ENCODE data around the gene RBMS3. TPM values are rescaled to one million over a fixed set of nuclear protein-coding genes. Genes with fewer than 3 reads are reported as not detected.

The RBMS3 gene
- total RNA-seq, 2 experiments from 2014 or later: 0.38 to 0.63 TPM

DNA sequence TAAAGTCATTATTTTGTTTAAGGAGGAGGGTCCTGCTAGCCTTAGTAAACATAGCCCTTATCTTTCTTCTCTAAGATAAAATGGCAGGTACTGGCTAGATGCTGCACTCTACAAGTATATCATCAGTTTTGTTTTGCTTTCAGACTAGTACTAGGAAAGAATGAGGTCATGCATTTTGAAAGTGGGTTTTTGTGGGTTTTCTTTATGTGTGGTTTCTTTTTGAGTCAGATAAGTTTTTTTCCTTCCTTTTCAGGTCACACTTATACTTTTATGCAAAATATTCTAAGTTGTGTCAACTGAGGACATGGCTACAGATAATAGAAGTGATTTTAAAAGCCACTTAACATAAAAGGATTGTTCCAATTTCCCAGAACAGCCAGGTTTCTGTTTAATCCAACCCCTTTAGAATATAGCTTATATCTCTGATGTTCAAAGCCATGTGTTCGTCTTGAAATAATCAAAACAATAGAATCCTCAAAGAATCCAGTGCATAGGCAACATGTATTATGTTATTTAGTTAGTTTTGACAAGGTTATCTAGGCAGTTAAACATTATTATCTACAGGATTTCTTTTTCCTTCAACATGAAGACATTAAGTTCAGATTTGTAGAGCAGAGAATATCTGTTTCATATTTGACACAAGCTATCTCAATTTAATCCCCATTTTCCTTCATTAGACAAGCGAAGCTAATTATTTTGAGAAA is 406.2 kb downstream of the RBMS3 start:
- Mint-ChIP-seq H3K4me3 (no peak overlapping the region), H3K36me3 (ENCODE audit: low read depth) (no peaks in the 10 kb centered on the region), H3K27me3 (peaks cover 4% of the 10 kb centered on the region), H3K9me3 (no peaks in the 10 kb centered on the region), H3K27ac (no peak overlapping the region), H3K4me1 (peaks cover 9% of the 10 kb centered on the region)
- ChIA-PET POLR2A (no interaction called here), CTCF (no interaction called here)
- DNase-seq: no peak

DNA sequence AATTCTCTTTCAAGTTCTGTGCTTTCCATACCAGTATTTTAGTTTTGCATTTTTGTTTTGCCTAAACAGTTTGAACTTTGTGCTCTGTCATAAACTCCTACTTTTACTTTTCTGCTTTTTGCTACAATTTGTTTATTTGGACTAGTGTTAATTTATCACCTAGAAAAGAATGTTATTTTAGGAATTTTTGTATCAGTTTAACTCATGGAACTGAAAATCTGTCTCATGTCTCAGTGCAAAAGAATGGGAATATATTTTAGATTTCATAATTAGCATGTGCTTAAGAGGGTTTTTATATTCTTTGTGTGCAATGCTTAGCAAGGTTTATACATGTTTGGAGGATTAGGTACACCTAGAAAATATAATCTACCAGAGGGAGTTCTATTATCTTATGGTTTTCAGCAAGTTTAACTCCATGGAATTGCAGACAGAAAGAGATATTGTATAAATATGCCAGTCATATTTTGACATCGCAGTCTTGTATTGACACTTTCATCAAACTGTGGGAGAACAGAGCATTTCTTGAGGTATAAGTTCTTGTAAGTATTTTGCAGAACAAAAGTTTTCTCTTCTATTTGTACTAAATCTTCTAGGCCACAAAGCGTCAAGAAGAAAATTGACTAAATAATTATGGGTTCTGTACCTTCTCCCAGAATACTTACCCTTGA is 409.9 kb downstream of the RBMS3 start:
- Mint-ChIP-seq H3K27me3 (peaks cover 4% of the 10 kb centered on the region), H3K36me3 (ENCODE audit: low read depth) (no peaks in the 10 kb centered on the region), H3K27ac (no peak overlapping the region), H3K4me3 (no peak overlapping the region), H3K9me3 (no peaks in the 10 kb centered on the region), H3K4me1 (peaks cover 9% of the 10 kb centered on the region)
- no peak for DNase-seq
- POLR2A ChIA-PET: no interaction called here
- CTCF ChIA-PET: no interaction called here

DNA sequence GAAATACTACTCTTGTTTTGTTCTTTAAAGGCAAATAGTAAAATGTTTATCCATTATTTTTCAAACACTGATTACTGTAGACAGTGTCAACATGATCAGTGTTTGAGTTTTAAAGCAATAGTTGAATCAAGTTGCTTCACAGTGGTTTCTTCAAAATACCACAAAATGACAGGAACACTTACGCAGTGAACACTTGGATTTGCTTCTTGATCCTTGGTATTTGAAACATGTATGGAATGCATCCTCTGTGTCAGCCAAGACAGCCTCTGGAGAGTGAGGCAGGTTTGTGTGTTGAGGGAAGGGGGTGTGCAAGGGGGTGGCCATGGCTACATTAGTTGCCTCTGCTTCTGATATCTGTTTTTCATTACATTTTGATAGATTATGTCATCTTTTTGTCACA is 413.0 kb downstream of the RBMS3 start:
- POLR2A ChIA-PET: no interaction called here
- H3K27ac Mint-ChIP-seq: no peak overlapping the region
- DNase-seq: no peak
- peaks cover 2% of the 10 kb centered on the region for H3K27me3 Mint-ChIP-seq
- H3K36me3 Mint-ChIP-seq (ENCODE audit: low read depth): no peaks in the 10 kb centered on the region
- H3K4me1 Mint-ChIP-seq: no peaks in the 10 kb centered on the region
- H3K9me3 Mint-ChIP-seq: no peaks in the 10 kb centered on the region
- CTCF ChIA-PET: no interaction called here
- no peak overlapping the region for H3K4me3 Mint-ChIP-seq

DNA sequence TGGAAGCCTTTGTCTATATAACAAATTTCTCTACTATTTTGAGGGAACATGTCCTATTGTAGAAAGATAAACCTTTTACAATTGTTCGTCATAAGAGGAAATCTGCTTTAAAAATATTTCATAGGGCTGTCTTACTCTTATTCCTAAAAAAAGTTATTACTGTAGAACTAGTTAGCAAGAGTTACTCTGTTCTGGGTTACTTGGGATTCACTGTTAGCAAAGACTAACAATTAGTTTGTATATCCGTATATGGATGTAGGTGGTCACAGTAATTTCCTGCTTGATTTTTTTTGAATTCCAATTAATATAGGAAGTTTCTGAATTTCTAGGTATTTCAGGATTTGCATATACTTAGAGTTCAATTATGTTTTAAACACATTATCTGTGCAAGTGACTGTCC is 413.5 kb downstream of the RBMS3 start:
- H3K9me3 Mint-ChIP-seq: no peaks in the 10 kb centered on the region
- peaks cover 2% of the 10 kb centered on the region for H3K27me3 Mint-ChIP-seq
- H3K4me1 Mint-ChIP-seq: no peaks in the 10 kb centered on the region
- H3K36me3 Mint-ChIP-seq (ENCODE audit: low read depth): no peaks in the 10 kb centered on the region
- no peak for DNase-seq
- POLR2A ChIA-PET: no interaction called here
- no peak overlapping the region for H3K27ac Mint-ChIP-seq
- no peak overlapping the region for H3K4me3 Mint-ChIP-seq
- CTCF ChIA-PET: no interaction called here

DNA sequence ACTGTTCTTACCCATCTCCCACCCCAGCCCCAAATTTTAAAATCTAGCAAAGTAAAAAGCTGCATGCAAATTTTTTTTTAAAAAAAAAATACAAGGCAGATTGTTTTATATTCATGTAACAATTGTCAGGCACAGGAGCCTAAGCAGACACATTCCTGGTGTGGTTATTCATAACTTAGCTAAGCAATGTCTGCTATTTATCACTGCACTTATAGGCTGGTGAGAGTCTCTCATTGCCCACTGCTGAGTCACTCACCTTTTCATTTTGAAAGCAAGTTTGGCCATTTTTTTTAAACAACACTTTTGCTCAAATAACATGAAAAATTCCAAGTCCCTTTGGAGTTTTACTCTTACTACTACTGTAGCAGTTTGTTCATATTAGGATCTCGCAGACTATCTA is 413.9 kb downstream of the RBMS3 start:
- H3K27ac Mint-ChIP-seq: no peak overlapping the region
- H3K4me1 Mint-ChIP-seq: no peaks in the 10 kb centered on the region
- no peaks in the 10 kb centered on the region for H3K36me3 Mint-ChIP-seq (ENCODE audit: low read depth)
- no peak overlapping the region for H3K4me3 Mint-ChIP-seq
- peaks cover 2% of the 10 kb centered on the region for H3K27me3 Mint-ChIP-seq
- no peak for DNase-seq
- H3K9me3 Mint-ChIP-seq: no peaks in the 10 kb centered on the region
- CTCF ChIA-PET: no interaction called here
- POLR2A ChIA-PET: no interaction called here

DNA sequence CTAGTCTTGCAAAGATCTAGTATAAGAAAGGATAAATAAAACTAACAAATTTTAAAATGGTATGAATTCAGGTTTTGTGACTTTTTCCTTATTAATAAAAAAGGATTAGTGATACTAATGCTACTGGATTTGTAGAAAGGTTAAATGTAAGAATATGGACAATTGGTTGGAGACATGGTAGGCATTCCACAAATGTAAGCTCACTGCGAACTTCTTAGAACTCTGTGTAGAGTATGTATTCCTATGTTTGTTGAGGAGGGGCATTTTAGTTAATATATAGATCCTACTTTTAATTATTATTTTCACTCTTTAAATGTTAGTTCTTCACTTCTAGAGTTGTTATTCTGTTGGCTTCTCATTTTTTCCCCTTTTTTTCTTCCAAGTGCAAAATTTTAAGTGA is 414.3 kb downstream of the RBMS3 start:
- peaks cover 2% of the 10 kb centered on the region for H3K27me3 Mint-ChIP-seq
- CTCF ChIA-PET: no interaction called here
- no peak overlapping the region for H3K27ac Mint-ChIP-seq
- H3K9me3 Mint-ChIP-seq: no peaks in the 10 kb centered on the region
- H3K36me3 Mint-ChIP-seq (ENCODE audit: low read depth): no peaks in the 10 kb centered on the region
- POLR2A ChIA-PET: no interaction called here
- no peaks in the 10 kb centered on the region for H3K4me1 Mint-ChIP-seq
- DNase-seq: no peak
- H3K4me3 Mint-ChIP-seq: no peak overlapping the region

DNA sequence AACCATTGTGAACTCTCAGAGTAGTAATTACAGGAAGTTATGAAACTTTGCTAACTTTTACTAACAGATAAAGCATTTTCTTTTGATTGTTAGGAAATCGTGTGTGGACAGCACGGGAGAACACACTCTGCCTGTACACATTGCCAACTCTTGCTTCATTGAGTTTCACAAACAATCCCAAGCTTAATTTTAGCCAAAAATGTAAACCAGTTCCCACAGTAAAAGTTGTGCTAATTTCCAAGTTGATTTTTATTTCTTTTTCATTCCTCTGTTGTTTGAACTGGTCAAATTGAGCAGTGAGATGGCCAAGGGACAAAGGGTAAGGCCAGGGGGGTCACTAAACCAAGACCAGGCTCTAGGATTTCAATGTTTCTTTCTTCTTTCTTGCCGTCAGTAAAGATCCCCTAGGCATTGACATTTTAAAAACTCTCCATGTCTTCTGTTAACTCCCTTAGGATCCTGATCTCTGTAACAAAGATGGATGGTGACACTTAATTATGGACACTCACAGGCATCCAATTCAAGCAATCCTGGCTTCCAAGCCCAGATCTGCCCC is 414.9 kb downstream of the RBMS3 start:
- H3K4me3 Mint-ChIP-seq: no peak overlapping the region
- DNase-seq: no peak
- no peaks in the 10 kb centered on the region for H3K9me3 Mint-ChIP-seq
- no peaks in the 10 kb centered on the region for H3K36me3 Mint-ChIP-seq (ENCODE audit: low read depth)
- ChIA-PET POLR2A (no interaction called here), CTCF (no interaction called here)
- H3K27me3 Mint-ChIP-seq: peaks cover 2% of the 10 kb centered on the region
- no peaks in the 10 kb centered on the region for H3K4me1 Mint-ChIP-seq
- H3K27ac Mint-ChIP-seq: no peak overlapping the region

DNA sequence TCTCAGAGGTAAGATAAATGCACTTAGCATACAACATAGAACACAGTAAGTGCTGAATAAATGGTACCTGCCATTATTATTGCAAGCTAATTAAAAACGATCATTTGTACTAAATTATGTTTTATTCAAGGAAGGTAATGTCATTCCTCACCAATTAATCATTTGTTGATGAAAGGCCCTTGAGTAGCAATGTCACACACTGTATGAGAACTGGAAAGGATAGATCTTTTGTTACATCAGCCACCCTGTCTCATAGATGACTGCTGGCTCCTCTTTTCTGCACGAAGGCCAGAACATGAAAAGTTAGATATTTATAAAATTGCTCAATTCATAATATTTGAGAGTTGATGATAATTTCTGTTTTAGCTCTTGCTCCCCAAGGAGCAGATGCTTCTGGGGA is 415.4 kb downstream of the RBMS3 start:
- Mint-ChIP-seq H3K27me3 (peaks cover 2% of the 10 kb centered on the region), H3K36me3 (ENCODE audit: low read depth) (no peaks in the 10 kb centered on the region), H3K9me3 (no peaks in the 10 kb centered on the region), H3K4me1 (no peaks in the 10 kb centered on the region), H3K27ac (no peak overlapping the region), H3K4me3 (no peak overlapping the region)
- POLR2A ChIA-PET: no interaction called here
- CTCF ChIA-PET: no interaction called here
- DNase-seq: no peak

DNA sequence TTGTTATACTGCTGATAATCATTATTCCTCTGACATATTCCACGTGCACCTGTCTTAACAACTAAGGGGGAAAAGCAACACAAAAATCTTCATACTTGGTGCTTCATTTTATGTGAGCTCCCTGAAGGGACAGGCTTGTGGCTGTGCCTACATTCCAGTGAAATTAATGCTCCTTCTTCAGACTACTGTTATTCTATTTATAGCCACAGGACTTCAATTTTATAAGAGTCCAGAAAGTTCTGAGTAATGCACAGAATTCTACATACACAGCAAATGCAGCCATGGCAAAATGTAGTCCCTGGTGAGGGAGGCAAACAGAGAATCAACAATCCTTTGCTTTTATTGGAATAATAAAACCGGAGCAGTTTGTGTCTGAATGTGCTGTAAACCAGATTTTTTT is 417.1 kb downstream of the RBMS3 start:
- Mint-ChIP-seq H3K4me3 (no peak overlapping the region), H3K27me3 (peaks cover 2% of the 10 kb centered on the region), H3K9me3 (no peaks in the 10 kb centered on the region), H3K36me3 (ENCODE audit: low read depth) (no peaks in the 10 kb centered on the region), H3K4me1 (no peaks in the 10 kb centered on the region), H3K27ac (no peak overlapping the region)
- ChIA-PET POLR2A (no interaction called here), CTCF (no interaction called here)
- DNase-seq: no peak

DNA sequence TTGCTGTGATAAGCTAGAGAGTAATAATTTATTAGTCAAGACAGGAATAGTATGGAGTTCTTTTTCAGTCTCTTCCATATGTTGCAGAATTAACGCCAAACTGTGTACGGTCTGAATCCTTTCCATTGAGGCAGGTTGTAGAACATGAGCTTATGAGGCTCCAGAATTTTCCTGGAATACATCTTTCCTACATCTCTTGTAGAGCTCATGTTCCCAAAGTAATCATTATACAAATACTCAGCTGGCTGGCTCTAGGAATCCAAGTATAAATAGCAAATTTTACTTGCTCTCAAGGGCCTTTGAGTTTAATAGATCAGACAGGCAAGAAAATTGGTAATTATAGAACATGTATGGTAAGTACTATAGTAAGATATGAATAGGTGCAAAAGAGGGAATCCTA is 419.4 kb downstream of the RBMS3 start:
- Mint-ChIP-seq H3K9me3 (no peaks in the 10 kb centered on the region), H3K27me3 (no peaks in the 10 kb centered on the region), H3K4me1 (no peaks in the 10 kb centered on the region), H3K4me3 (no peak overlapping the region), H3K36me3 (ENCODE audit: low read depth) (no peaks in the 10 kb centered on the region), H3K27ac (no peak overlapping the region)
- ChIA-PET CTCF (interaction anchor here (0.6 to 1.1 kb wide), 2 partner anchors 19 to 1743 kb away, joined by 3 read pairs; no protein-coding TSS in a partner anchor), POLR2A (interaction anchor here (0.5 kb wide), 1 partner anchor 369 kb away, joined by 3 read pairs; no protein-coding TSS in a partner anchor)
- DNase-seq: no peak

DNA sequence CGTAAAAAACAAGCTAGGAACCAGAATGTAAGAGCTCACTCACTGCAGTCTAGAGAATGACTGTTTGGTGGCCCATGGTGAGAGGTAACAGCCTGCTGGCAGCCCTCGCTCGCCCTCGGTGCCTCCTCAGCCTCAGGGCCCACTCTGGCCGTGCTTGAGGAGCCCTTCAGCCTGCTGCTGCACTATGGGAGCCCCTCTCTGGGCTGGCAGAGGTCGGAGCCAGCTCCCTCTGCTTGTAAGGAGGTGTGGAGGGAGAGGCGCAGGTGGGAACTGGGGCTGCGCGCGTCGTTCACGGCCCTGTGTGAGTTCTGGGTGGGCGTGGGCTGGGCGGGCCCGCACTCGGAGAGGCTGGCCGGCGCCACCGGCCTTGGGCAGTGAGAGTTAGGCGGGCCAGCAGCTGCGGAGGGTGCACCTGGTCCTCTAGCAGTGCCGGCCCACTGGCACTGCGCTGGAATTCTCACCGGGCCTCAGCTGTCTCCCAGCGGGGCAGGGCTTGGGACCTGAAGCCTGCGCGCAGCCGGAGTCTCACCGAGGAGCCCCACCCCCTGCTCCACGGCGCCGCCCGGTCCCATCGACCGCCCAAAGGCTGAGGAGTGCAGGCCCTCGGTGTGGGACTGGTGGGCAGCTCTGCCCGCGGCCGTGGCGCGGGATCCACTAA is 420.6 kb downstream of the RBMS3 start:
- Mint-ChIP-seq H3K4me3 (no peak overlapping the region), H3K27me3 (no peaks in the 10 kb centered on the region), H3K36me3 (ENCODE audit: low read depth) (no peaks in the 10 kb centered on the region), H3K4me1 (no peaks in the 10 kb centered on the region), H3K9me3 (no peaks in the 10 kb centered on the region), H3K27ac (no peak overlapping the region)
- ChIA-PET CTCF (interaction anchor here (1.1 kb wide), 1 partner anchor 21 kb away, joined by 3 read pairs; no protein-coding TSS in a partner anchor), POLR2A (no interaction called here)
- DNase-seq: no peak

DNA sequence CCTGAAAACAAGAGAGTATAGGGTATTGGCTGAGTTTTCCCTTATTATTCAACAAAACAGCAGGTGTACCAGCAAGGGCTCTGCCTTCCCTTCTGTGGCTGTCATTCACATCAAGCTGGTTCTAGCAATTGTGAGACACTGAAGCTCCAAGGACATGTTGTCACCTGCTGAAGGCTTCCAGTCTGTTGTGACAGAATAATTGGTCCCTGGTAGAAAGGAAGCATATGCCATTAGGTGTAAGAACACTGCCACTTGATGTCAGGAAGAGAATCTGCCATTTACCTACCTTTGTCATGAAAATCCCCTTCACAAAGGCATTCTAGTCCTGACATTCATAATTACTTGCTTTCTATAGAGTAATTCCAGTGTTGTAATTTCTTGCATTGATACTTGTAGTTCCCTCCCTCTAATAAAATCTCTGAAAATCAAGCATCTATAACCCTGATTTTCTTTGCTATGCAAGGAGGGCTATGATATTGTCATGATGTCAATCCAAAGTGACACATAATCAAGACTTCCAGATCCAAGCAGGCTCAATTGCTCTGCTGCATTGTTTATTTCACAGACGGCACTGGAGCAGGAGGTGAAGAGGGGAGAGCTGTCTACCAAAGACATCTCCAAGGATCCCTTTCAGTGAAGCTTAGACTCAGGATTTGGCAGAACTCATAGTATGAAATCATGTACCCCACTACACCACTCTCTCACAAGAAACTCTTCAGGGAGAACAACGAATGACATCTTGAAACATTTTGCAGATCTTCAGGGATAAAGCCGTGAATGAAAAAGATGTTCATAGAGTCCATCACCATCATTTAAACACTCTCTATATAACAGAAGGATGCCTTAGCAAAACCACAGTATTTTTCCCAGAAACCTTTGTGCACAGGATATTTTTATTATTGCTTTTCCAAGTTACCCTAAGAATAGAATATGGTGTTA is 425.3 kb downstream of the RBMS3 start:
- no peak overlapping the region for H3K4me3 Mint-ChIP-seq
- H3K9me3 Mint-ChIP-seq: no peaks in the 10 kb centered on the region
- POLR2A ChIA-PET: no interaction called here
- no peak for DNase-seq
- no peaks in the 10 kb centered on the region for H3K27me3 Mint-ChIP-seq
- CTCF ChIA-PET: no interaction called here
- no peak overlapping the region for H3K27ac Mint-ChIP-seq
- no peaks in the 10 kb centered on the region for H3K4me1 Mint-ChIP-seq
- no peaks in the 10 kb centered on the region for H3K36me3 Mint-ChIP-seq (ENCODE audit: low read depth)

DNA sequence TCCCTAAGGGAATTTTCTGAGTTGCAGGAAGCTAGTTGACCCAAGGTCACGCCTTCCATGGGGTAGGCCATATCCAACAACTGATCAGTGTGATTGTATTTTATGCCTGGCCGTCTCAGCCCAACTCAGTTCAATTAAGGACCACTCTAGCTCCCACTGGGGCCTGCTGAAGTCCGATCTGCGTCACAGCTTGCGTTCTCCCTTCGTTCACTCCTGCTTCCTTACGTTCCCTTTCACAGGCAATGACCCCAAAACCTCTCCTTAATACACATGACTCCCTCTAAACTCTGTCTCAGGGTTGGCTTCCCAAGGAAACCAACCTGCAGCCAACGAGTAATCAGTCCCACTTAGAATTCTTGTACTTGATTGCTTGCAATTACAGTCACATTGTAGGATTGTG is 428.0 kb downstream of the RBMS3 start:
- Mint-ChIP-seq H3K4me3 (no peak overlapping the region), H3K36me3 (ENCODE audit: low read depth) (no peaks in the 10 kb centered on the region), H3K4me1 (no peaks in the 10 kb centered on the region), H3K9me3 (no peaks in the 10 kb centered on the region), H3K27me3 (no peaks in the 10 kb centered on the region), H3K27ac (no peak overlapping the region)
- ChIA-PET CTCF (no interaction called here), POLR2A (no interaction called here)
- DNase-seq: no peak
